AG04449 (cell line): ENCODE data around the gene GRID1.

Experiments used
- CTCF ChIA-PET: fragments of 350-600 bp; formaldehyde crosslinking; extraction: SDS; loops from one replicate; lab custom pipeline; 2021; ENCODE audit warnings: antibody characterized with exemption; lab: Yijun Ruan, JAX
- POLR2A ChIA-PET: fragments of 400-600, 350-600 bp; formaldehyde crosslinking; extraction: SDS; loops from one replicate; lab custom pipeline; 2020; ENCODE audit warnings: antibody characterized with exemption, inconsistent platforms; lab: Yijun Ruan, JAX
- DNase-seq: peaks from one replicate; pipeline ENCODE4 v3.0.0-alpha.2; 2010; ENCODE audit warnings: low read depth, low spot score
- H3K4me3 ChIP-seq: 2 replicates; pipeline ENCODE4 v1.5.1; 2011; ENCODE audit warnings: low read depth, mild to moderate bottlenecking, control low read depth, low read length
- TF ChIP-seq, protein P1 (sequence below): IDR thresholded peaks from one replicate; pipeline ENCODE4 v1.5.1; 2011; ENCODE audit warnings: mild to moderate bottlenecking, moderate library complexity, low read length, control low read depth, inconsistent platforms; ENCODE audit not compliant: insufficient read depth; ENCODE audit errors: missing control alignments

Gene GRID1

DNA sequence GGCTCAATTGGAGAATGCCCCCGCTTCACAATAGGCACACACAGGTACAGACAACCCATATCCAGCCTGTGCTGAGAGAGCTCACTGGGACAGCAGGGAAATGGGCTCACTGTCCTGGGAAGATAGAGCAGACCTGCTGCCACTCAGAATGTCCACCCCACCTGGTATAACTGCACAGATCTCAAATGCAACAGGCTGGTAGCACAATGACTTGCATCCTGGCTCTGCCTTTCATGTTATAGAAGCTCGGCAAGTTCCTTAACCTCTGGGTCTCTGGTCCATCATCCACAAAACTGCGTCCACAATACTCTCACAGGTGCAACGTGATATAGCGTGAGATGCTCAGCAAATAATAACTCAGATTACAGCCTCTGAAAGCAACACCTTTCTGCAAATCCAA is 295.4 kb downstream of the GRID1 start:
- ChIA-PET CTCF (no interaction called here), POLR2A (no interaction called here)
- H3K4me3 ChIP-seq: no peak overlapping the region
- DNase-seq: no peak
- TF ChIP-seq, protein P1, sequence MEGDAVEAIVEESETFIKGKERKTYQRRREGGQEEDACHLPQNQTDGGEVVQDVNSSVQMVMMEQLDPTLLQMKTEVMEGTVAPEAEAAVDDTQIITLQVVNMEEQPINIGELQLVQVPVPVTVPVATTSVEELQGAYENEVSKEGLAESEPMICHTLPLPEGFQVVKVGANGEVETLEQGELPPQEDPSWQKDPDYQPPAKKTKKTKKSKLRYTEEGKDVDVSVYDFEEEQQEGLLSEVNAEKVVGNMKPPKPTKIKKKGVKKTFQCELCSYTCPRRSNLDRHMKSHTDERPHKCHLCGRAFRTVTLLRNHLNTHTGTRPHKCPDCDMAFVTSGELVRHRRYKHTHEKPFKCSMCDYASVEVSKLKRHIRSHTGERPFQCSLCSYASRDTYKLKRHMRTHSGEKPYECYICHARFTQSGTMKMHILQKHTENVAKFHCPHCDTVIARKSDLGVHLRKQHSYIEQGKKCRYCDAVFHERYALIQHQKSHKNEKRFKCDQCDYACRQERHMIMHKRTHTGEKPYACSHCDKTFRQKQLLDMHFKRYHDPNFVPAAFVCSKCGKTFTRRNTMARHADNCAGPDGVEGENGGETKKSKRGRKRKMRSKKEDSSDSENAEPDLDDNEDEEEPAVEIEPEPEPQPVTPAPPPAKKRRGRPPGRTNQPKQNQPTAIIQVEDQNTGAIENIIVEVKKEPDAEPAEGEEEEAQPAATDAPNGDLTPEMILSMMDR: no peak

DNA sequence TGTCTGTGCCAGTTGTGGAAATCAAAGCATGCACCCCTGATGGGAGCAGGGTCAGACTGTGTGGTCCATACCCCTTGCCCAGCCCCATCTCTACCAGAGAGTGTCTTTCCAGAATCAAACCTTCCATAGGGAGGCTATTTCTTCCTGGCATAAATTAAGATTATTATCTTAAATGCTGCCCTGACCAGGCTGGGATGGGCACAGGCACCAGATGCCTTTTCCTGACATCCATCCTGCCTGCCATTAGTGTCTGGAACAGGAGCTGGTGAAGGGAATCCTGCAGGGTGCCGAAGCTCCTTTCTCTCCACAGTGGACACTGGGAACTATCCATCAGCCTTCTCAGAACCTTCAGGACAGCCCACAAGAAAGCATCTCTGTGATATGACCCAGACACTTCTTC is 296.3 kb downstream of the GRID1 start:
- no peak for DNase-seq
- ChIA-PET CTCF (no interaction called here), POLR2A (no interaction called here)
- H3K4me3 ChIP-seq: no peak overlapping the region
- TF ChIP-seq, protein P1: no peak

DNA sequence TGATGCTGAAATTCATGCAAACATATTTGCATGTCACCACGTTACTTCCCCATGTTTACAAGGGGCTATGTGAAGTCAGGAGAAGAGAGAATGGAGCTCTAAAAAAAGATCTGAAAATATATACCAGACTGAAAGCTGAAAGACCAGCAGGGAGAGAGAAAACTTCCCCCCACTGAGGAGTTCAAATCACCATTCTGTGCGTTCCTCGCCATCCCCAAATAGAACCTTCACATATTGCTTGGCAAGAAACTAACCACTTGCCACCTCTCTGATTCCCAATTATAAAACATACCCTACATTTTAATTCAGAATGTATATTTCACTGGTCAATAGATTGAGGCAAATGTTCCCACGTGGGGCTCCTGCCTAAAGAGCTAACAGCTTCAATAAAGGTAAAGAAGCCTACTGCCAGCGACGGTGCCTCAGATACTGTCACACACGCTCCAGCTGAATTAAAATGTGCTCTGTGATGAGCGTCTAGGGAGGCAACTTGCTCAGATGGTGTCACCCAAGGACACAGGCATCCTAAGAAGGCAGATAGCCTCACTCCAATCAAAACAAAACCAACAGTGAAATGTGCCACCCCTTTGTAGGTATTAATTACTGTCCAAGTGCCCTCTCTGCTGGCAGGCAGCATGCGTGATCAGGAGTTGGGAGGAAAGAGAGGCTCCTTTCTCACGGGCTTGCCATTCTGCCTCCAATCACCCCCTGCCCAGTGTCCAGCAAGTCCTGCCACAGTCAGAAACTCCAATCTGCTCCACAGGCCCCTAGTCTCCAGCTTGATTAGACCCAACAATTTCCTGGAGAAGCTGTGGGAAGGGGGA is 298.2 kb downstream of the GRID1 start:
- H3K4me3 ChIP-seq: no peak overlapping the region
- ChIA-PET CTCF (no interaction called here), POLR2A (no interaction called here)
- TF ChIP-seq, protein P1: no peak
- DNase-seq: no peak

DNA sequence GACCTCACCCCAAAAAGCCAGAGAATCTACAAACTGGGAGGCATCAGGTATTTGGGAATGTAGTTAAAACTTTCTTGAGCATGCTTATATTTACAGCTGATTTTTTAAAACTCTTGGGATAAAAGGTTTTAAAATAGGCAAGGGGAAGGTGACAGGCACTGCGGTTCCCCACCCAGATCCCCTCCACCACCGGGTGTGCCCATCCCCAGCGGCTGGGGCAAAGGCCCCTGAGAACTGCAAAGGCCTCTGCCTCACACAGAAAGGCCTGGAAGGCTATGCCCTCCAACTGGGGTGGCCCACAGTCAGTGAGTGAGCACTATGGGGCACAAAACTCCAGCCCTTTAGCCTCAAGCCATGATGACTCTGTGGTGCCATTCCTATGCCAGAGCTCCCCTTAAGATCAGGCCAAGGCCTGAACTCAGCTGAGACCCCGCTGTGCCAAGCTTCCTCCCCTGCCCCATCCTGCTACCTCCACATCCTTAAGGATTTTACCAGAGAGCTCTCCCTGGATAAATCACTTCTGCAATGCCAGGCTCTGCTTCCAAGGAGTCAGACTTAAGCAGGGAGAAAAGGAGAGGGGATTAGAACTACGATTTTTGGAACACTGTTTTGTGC is 299.1 kb downstream of the GRID1 start:
- CTCF ChIA-PET: no interaction called here
- POLR2A ChIA-PET: no interaction called here

DNA sequence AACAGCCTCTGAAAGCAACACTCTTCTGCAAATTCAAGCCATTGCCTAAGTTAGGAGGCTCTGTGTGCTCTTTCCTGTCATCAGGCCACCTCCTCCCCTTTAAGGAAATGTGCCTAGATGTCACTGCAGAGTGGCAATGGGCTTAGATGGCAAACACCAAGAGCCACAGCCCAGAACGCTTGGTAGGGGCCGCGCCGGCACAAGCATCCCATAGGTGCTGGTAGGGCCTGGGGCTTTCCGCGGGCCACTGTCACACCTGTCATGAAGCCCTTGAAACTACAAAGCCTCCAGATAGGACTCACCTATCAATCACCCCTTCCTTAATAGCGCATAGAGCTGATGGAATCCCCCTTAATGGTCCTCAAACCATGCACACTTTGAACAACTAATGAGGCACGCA is 299.9 kb downstream of the GRID1 start:
- no peak for DNase-seq
- ChIA-PET POLR2A (no interaction called here), CTCF (no interaction called here)
- H3K4me3 ChIP-seq: no peak overlapping the region
- TF ChIP-seq, protein P1: no peak

More for the DNA sequence above, 299.1 kb downstream of the GRID1 start:
- TF ChIP-seq, protein P1: no peak
- DNase-seq: no peak
- no peak overlapping the region for H3K4me3 ChIP-seq

DNA sequence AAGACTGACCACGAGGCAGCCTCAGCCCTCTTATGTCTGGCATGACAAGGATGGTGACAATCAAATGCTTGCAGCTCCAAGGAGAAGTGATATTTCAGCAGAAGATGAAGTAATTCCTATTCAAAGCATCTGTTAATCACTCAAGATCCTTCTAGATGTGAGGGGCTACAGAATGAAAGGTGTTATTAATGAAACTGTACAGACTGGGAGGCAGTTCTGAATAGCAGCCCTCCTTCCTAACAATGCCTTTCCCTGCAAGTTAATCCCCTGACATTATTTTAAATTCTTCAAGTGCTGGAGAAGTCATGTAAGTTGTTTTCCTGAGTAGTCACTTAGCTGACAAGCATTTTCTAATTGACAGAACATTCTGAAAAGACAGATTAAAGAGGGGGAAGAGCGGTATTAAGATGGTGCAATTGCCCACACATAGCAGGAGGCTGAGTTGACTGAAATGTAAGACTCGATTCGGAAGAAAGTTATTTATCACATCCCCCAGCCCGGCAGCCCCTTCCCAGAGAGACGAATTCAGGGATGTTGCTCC is 300.8 kb downstream of the GRID1 start:
- no peak for DNase-seq
- H3K4me3 ChIP-seq: no peak overlapping the region
- TF ChIP-seq, protein P1: no peak
- POLR2A ChIA-PET: no interaction called here
- CTCF ChIA-PET: no interaction called here
